Measurements from ENCODE around the gene CBR4. TPM values are rescaled to one million over a fixed set of nuclear protein-coding genes. Genes with fewer than 3 reads are reported as not detected.

CBR4 gene
- total RNA-seq, 1 experiment from 2014 or later = 48.1 TPM

DNA sequence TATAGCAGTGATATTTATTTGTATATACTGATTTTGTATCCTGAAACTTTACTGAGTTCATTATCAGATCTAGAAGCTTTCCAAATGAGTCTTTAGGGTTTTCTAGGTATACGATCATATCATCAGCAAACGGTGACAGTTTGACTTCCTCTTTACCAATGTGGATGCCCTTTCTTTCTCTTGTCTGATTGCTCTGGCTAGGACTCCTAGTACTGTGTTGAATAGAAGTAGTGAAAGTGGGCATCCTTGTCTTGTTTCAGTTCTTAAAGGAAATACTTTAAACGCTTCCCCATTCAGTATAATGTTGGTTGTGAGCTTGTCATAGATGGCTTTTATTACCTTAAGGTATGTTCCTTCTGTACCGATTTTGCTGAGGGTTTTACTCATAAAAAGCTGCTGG is 37.5 kb downstream of the CBR4 start (continued):
- TF ChIP-seq, protein P1, sequence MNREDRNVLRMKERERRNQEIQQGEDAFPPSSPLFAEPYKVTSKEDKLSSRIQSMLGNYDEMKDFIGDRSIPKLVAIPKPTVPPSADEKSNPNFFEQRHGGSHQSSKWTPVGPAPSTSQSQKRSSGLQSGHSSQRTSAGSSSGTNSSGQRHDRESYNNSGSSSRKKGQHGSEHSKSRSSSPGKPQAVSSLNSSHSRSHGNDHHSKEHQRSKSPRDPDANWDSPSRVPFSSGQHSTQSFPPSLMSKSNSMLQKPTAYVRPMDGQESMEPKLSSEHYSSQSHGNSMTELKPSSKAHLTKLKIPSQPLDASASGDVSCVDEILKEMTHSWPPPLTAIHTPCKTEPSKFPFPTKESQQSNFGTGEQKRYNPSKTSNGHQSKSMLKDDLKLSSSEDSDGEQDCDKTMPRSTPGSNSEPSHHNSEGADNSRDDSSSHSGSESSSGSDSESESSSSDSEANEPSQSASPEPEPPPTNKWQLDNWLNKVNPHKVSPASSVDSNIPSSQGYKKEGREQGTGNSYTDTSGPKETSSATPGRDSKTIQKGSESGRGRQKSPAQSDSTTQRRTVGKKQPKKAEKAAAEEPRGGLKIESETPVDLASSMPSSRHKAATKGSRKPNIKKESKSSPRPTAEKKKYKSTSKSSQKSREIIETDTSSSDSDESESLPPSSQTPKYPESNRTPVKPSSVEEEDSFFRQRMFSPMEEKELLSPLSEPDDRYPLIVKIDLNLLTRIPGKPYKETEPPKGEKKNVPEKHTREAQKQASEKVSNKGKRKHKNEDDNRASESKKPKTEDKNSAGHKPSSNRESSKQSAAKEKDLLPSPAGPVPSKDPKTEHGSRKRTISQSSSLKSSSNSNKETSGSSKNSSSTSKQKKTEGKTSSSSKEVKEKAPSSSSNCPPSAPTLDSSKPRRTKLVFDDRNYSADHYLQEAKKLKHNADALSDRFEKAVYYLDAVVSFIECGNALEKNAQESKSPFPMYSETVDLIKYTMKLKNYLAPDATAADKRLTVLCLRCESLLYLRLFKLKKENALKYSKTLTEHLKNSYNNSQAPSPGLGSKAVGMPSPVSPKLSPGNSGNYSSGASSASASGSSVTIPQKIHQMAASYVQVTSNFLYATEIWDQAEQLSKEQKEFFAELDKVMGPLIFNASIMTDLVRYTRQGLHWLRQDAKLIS (CRISPR knock-in tag; IDR thresholded peaks at IDR 0.05; ENCODE audit: borderline replicate concordance) = no peak
- no peak for TF ChIP-seq PRRX2 (CRISPR knock-in tag; IDR thresholded peaks at IDR 0.05)
- TF ChIP-seq, protein P2, sequence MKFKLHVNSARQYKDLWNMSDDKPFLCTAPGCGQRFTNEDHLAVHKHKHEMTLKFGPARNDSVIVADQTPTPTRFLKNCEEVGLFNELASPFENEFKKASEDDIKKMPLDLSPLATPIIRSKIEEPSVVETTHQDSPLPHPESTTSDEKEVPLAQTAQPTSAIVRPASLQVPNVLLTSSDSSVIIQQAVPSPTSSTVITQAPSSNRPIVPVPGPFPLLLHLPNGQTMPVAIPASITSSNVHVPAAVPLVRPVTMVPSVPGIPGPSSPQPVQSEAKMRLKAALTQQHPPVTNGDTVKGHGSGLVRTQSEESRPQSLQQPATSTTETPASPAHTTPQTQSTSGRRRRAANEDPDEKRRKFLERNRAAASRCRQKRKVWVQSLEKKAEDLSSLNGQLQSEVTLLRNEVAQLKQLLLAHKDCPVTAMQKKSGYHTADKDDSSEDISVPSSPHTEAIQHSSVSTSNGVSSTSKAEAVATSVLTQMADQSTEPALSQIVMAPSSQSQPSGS (CRISPR knock-in tag; IDR thresholded peaks at IDR 0.05; ENCODE audit: borderline replicate concordance, low read depth) = no peak
- no peak for TF ChIP-seq ETV6 (CRISPR knock-in tag; IDR thresholded peaks at IDR 0.05)
- TF ChIP-seq, protein P3, sequence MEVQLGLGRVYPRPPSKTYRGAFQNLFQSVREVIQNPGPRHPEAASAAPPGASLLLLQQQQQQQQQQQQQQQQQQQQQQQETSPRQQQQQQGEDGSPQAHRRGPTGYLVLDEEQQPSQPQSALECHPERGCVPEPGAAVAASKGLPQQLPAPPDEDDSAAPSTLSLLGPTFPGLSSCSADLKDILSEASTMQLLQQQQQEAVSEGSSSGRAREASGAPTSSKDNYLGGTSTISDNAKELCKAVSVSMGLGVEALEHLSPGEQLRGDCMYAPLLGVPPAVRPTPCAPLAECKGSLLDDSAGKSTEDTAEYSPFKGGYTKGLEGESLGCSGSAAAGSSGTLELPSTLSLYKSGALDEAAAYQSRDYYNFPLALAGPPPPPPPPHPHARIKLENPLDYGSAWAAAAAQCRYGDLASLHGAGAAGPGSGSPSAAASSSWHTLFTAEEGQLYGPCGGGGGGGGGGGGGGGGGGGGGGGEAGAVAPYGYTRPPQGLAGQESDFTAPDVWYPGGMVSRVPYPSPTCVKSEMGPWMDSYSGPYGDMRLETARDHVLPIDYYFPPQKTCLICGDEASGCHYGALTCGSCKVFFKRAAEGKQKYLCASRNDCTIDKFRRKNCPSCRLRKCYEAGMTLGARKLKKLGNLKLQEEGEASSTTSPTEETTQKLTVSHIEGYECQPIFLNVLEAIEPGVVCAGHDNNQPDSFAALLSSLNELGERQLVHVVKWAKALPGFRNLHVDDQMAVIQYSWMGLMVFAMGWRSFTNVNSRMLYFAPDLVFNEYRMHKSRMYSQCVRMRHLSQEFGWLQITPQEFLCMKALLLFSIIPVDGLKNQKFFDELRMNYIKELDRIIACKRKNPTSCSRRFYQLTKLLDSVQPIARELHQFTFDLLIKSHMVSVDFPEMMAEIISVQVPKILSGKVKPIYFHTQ (CRISPR knock-in tag; IDR thresholded peaks at IDR 0.05) = no peak
- no peak for TF ChIP-seq JUN (CRISPR knock-in tag; IDR thresholded peaks at IDR 0.05)
- TF ChIP-seq ELF4 (CRISPR knock-in tag; IDR thresholded peaks at IDR 0.05; ENCODE audit: low read depth) = no peak
- no peak for TF ChIP-seq ESRRA (CRISPR knock-in tag; IDR thresholded peaks at IDR 0.05; ENCODE audit: borderline replicate concordance)
- TF ChIP-seq ZNF396 (CRISPR knock-in tag; IDR thresholded peaks at IDR 0.05; ENCODE audit: borderline replicate concordance) = no peak
- TF ChIP-seq HMGA2 (CRISPR knock-in tag; IDR thresholded peaks at IDR 0.05) = no peak

DNA sequence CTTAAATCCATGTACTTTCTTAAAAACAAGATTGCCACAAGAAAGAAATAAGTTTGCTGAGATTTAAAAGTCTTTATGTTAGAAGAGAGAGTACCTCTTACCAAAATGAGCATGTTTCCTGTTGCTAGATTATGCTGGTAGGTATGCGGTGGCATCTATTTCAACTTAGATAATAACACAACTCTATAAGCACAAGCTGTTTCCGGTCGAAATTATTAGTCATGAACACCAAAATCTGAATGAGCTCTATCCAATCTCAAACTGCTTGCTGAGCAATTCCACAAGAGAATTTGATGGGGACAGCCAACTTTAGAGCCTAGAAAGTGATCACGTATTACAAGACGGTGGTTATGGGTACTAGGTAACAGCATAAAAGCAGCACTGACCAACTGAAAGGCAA is 49.3 kb downstream of the CBR4 start:
- Mint-ChIP-seq H3K36me3 (peaks cover 18% of the 10 kb centered on the region), H3K27me3 (ENCODE audit: low read depth) (no peaks in the 10 kb centered on the region; the same call in 1 of the 2 replicates), H3K4me3 (no peak overlapping the region), H3K27ac (no peak overlapping the region), H3K4me1 (no peaks in the 10 kb centered on the region), H3K9me3 (peaks cover 22% of the 10 kb centered on the region)
- ATAC-seq (no peak), DNase-seq (ENCODE audit: low spot score) (no peak)
- CTCF ChIA-PET = no interaction called here
- POLR2A ChIA-PET = no interaction called here
- TF ChIP-seq CREM (CRISPR knock-in tag; IDR thresholded peaks at IDR 0.05) (no peak), MXD4 (CRISPR knock-in tag; IDR thresholded peaks at IDR 0.05; ENCODE audit: borderline replicate concordance) (no peak), ETV6 (CRISPR knock-in tag; IDR thresholded peaks at IDR 0.05) (no peak), NR2C2 (CRISPR knock-in tag; IDR thresholded peaks at IDR 0.05) (no peak), GTF2I (CRISPR knock-in tag; conservative IDR thresholded peaks at IDR 0.05) (no peak), ZNF671 (CRISPR knock-in tag; IDR thresholded peaks at IDR 0.05) (no peak), SMAD3 (CRISPR knock-in tag; IDR thresholded peaks at IDR 0.05; ENCODE audit: borderline replicate concordance) (no peak)
- TF ChIP-seq, protein P4, sequence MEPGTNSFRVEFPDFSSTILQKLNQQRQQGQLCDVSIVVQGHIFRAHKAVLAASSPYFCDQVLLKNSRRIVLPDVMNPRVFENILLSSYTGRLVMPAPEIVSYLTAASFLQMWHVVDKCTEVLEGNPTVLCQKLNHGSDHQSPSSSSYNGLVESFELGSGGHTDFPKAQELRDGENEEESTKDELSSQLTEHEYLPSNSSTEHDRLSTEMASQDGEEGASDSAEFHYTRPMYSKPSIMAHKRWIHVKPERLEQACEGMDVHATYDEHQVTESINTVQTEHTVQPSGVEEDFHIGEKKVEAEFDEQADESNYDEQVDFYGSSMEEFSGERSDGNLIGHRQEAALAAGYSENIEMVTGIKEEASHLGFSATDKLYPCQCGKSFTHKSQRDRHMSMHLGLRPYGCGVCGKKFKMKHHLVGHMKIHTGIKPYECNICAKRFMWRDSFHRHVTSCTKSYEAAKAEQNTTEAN (CRISPR knock-in tag; IDR thresholded peaks at IDR 0.05) = no peak
- TF ChIP-seq, protein P5, sequence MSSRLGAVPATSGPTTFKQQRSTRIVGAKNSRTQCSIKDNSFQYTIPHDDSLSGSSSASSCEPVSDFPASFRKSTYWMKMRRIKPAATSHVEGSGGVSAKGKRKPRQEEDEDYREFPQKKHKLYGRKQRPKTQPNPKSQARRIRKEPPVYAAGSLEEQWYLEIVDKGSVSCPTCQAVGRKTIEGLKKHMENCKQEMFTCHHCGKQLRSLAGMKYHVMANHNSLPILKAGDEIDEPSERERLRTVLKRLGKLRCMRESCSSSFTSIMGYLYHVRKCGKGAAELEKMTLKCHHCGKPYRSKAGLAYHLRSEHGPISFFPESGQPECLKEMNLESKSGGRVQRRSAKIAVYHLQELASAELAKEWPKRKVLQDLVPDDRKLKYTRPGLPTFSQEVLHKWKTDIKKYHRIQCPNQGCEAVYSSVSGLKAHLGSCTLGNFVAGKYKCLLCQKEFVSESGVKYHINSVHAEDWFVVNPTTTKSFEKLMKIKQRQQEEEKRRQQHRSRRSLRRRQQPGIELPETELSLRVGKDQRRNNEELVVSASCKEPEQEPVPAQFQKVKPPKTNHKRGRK (CRISPR knock-in tag; IDR thresholded peaks at IDR 0.05; ENCODE audit: borderline replicate concordance) = no peak
- TF ChIP-seq, protein P6, sequence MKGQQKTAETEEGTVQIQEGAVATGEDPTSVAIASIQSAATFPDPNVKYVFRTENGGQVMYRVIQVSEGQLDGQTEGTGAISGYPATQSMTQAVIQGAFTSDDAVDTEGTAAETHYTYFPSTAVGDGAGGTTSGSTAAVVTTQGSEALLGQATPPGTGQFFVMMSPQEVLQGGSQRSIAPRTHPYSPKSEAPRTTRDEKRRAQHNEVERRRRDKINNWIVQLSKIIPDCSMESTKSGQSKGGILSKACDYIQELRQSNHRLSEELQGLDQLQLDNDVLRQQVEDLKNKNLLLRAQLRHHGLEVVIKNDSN (CRISPR knock-in tag; IDR thresholded peaks at IDR 0.05) = no peak
- TF ChIP-seq, protein P7, sequence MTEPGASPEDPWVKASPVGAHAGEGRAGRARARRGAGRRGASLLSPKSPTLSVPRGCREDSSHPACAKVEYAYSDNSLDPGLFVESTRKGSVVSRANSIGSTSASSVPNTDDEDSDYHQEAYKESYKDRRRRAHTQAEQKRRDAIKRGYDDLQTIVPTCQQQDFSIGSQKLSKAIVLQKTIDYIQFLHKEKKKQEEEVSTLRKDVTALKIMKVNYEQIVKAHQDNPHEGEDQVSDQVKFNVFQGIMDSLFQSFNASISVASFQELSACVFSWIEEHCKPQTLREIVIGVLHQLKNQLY (CRISPR knock-in tag; IDR thresholded peaks at IDR 0.05) = no peak
- TF ChIP-seq, protein P8, sequence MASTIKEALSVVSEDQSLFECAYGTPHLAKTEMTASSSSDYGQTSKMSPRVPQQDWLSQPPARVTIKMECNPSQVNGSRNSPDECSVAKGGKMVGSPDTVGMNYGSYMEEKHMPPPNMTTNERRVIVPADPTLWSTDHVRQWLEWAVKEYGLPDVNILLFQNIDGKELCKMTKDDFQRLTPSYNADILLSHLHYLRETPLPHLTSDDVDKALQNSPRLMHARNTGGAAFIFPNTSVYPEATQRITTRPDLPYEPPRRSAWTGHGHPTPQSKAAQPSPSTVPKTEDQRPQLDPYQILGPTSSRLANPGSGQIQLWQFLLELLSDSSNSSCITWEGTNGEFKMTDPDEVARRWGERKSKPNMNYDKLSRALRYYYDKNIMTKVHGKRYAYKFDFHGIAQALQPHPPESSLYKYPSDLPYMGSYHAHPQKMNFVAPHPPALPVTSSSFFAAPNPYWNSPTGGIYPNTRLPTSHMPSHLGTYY (CRISPR knock-in tag; IDR thresholded peaks at IDR 0.05) = no peak

Measured in WTC11 (cell line).